Gastrocnemius medialis (tissue), 4 donors: Measurements from ENCODE around the gene WDCP. TPM values are rescaled to one million over a fixed set of nuclear protein-coding genes. Genes with fewer than 3 reads are reported as not detected.

ENCODE experiments used
- total RNA-seq, 4 donors: library from RNA; depleted of rRNA; stranded (reverse); fragments of >200 nt; gene quantifications; one replicate each; pipeline versions ENCODE4 v1.1.0 to v1.2.3, GENCODE V29; 2016

Gene WDCP
- total RNA-seq, 4 donors from 2014 or later = 4.8 to 8.4 (median 8.3) TPM

Other genes with a start within 250 kb of the WDCP start
- 10 to 100 TPM in 1 of 4 donors, 1 to 10 TPM in 3; 7.3 to 18.1 (median 7.7) TPM for gene ATAD2B, start 120.3 kb downstream of the WDCP start, total RNA-seq
- 10 to 100 TPM; 13.7 to 20.8 (median 17.0) TPM for gene UBXN2A, start 106.9 kb downstream of the WDCP start, total RNA-seq
- not detected for gene MFSD2B, start 37.3 kb downstream of the WDCP start, total RNA-seq
- 1 to 10 TPM in 2 of 4 donors, under 1 TPM in 1, not detected in 1; 0.91 to 2.9 (median 1.5) TPM for gene FKBP1B, start 2.4 kb upstream of the WDCP start, total RNA-seq
- 10 to 100 TPM; 55.2 to 88.1 (median 70.5) TPM for gene SF3B6, start 28.9 kb upstream of the WDCP start, total RNA-seq
- 1 to 10 TPM; 3.3 to 7.6 (median 4.9) TPM for gene TP53I3, start 37.4 kb upstream of the WDCP start, total RNA-seq
- gene PFN4, start 75.9 kb upstream of the WDCP start, total RNA-seq = not detected
- gene FAM228B, start 76.1 kb upstream of the WDCP start, total RNA-seq = 1 to 10 TPM; 3.0 to 6.7 (median 4.3) TPM
- under 1 TPM in 2 of 4 donors, not detected in 2; 0.39 to 0.41 TPM for gene FAM228A, start 127.7 kb upstream of the WDCP start, total RNA-seq